GM15510 (cell line): Measurements from ENCODE around the gene RIN3.

Experiments
- POLR2A ChIP-seq: IDR thresholded peaks from 3 replicates; pipeline ENCODE4 v1.6.1; 2011; ENCODE audit warnings: borderline replicate concordance; ENCODE audit not compliant: insufficient read length; ENCODE audit errors: extremely low read depth

RIN3 gene

GRCh38 chr14:92481811-92482555 is 31.6 kb upstream of the RIN3 start:
- TF ChIP-seq POLR2A: no peak

GRCh38 chr14:92482621-92483319 is 30.8 kb upstream of the RIN3 start:
- TF ChIP-seq POLR2A: no peak

GRCh38 chr14:92484132-92484823 is 29.3 kb upstream of the RIN3 start:
- TF ChIP-seq POLR2A: no peak

GRCh38 chr14:92486881-92487280 is 26.7 kb upstream of the RIN3 start:
- no peak for TF ChIP-seq POLR2A

GRCh38 chr14:92487513-92488133 is 26.0 kb upstream of the RIN3 start:
- TF ChIP-seq POLR2A: no peak

GRCh38 chr14:92489394-92490238 is 24.0 kb upstream of the RIN3 start:
- no peak for TF ChIP-seq POLR2A

GRCh38 chr14:92490239-92490959 is 23.2 kb upstream of the RIN3 start:
- no peak for TF ChIP-seq POLR2A

- no peak for TF ChIP-seq POLR2A
Observed at GRCh38 chr14:92491782-92492181, 21.8 kb upstream of the RIN3 start.

- no peak for TF ChIP-seq POLR2A
Observed at GRCh38 chr14:92492258-92492657, 21.3 kb upstream of the RIN3 start.

GRCh38 chr14:92493024-92493423 is 20.6 kb upstream of the RIN3 start:
- no peak for TF ChIP-seq POLR2A

GRCh38 chr14:92493492-92493891 is 20.1 kb upstream of the RIN3 start:
- TF ChIP-seq POLR2A: no peak

GRCh38 chr14:92494512-92494911 is 19.1 kb upstream of the RIN3 start:
- TF ChIP-seq POLR2A: no peak

GRCh38 chr14:92495027-92495426 is 18.6 kb upstream of the RIN3 start:
- no peak for TF ChIP-seq POLR2A
